GM18502 (cell line): ENCODE results near the gene GNPNAT1.
"Not testable (repeated sequence)": the region's sequence is repeated elsewhere in the genome, so short reads cannot be mapped to it uniquely, and the experiment has no call there.

ENCODE experiments used
- ATAC-seq: cut with Tn5 transposase; IDR thresholded peaks from one replicate; pipeline ENCODE4 v1.9.1; 2021; ENCODE audit warnings: mild to moderate bottlenecking; ENCODE audit not compliant: unreplicated experiment, poor library complexity

GNPNAT1 gene

DNA sequence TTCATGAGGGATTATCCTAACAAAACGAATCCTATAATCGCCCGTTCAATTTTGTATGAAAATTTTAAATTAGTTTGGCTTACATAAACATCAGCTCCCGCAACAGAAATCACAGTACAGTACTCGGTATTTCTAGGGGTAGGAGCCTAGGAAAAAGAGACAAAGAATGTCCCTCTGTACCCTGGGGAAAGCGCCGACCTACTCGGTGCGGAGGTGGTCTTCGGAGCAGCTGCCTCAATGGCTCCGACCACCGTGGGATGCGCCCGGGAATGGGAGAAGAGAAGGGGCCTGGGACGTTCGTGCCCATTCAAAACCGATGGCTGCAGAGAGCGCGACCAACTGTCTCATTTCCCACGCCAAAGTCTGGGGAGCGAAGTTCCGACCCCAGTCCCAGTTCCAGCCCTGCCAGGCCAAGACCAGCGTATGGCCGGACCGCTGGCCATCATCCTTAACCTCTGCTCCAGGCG, 618 bp downstream of the GNPNAT1 start:
- ATAC-seq = peak; percentile 5

DNA sequence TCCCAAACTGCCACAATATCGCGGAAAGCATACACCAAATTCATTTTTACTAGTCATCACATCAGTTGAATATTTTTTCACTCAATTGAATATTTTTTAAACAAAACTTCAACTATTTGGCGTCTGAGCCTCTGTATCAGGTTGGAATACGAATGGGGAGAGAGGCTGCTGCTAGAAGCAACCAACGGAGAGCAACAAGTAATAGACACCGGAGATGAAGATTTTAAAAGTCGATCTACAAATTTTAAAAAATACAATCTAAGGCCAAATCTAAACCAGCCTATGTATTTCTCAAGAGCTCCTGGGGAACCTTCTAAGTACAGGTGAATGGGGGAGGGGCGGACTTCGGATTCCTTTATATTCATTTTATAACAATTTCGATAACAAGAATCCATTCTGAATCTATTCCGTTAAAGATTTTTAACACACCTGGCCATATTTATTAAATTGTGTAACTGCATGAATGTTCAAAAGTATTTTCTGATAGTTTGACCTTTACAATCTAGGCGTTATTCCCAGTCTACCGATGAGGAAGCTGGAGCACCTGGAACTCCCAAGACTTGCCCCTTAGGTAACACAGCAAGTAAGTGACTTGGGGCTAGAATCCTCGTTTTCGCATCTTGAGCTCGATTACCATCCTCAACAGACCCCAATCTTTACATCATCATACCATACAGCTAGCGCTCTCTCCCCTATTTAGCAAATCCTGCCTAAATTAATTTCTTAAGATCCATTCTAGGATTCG, 1.2 kb downstream of the GNPNAT1 start:
- ATAC-seq = no peak

DNA sequence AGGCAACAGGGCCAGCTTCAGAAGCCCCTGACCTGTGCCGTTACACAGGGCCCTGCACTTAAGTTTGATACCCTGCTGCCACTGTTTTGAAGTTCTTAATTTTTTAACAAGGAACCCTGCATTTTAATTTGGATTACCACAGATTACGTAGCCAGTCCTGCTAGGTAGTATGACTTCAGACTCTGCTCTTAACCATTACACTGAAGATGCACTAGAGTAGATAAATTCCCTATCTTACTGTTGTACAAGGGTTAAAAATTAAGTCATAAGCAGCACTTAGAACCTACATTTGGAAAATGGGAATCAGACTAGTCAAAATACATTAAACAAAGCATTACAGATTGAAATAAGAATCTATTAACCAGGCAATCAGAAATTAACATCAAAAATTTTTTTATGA, 2.3 kb downstream of the GNPNAT1 start:
- ATAC-seq = no peak

DNA sequence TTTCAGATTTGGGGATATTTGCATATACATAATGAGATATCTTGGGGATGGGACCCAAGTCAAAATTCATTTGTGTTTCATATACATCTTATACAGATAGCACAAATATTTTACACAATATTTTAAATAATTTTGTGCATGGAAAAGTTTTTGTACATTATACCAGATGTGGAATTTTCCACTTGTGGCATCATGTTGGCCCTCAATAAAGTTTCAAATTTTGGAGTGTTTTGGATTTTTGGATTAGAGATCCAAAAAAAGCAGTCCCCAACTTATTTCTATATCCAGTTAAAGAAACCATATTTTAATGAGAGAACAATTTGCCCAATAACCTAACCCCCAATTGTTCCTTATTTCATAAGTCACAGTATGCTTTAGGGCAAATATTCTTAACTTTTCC, 4.5 kb downstream of the GNPNAT1 start:
- no peak for ATAC-seq

DNA sequence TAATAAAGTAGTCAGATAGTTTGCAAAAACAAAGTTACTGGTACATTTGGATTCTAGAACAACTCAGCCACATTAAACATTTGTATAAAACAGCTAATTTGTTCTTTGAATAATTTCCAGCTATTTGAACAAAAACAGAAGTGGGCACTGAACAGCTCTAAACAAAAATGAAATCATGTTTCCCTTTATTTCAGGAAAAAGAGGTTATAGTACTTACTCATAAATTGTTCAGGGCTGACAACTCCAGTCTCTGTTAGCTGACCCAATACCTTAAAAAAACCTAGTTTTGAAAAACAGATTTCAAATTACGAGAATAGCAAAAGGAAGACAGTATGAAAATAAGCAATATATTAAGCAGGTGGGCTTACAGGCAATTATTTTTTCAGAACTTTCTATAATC, 8.2 kb downstream of the GNPNAT1 start:
- no peak for ATAC-seq

DNA sequence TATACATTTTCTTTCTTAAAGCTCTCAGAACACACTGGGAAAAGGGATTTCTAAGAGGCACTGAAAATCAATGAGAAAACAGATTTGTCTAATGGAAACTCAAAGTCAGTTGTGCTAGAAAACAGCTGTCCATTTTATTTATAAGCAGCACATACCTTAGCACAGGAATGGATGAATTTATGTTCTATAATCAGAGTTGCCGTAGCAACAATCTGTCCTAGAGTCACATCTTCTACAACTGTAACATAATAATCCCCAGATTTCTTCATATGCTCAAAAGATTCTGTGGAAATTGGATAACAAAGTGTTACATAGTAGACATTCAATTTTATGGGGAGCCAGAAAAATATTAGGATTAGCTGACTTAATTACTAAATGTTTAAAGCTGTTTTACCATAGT, 9.8 kb downstream of the GNPNAT1 start:
- ATAC-seq = no peak

DNA sequence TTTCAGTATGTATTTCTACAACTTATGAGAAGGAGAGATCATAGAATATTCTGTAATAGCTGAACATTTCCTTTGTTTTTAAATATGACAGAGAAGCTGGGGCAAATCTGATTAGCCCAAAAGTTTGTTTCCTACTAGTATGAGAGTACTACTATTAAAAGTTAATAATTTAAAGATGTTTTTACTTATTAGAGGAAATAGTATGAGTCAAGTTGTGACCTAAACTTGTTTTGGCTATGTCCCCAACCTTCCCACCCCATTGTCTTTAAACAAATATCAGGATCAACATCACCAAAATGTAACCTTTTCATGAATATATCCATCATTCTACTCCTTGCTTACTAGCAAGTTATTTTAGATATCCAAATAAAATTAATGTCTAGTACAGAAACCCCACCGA, 10.5 kb downstream of the GNPNAT1 start:
- no peak for ATAC-seq

DNA sequence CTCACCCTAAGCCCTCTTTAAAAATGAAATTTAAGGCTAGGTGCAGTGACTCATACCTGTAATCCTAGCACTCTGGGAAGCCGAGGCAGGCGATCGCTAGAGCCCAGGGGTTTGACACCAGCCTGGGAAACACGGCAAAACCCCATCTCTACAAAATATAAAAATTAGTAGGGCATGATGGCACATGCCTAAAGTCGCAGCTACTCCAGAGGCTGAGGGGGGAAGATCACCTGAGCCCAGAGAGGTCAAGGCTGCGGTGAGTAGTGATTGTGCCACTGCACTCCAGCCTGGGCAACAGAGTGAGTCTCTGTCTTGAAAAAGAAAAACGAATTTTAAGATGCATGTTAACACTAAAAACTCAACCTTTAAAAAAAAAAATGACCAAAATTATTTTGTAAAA, 12.7 kb downstream of the GNPNAT1 start:
- ATAC-seq = no peak

DNA sequence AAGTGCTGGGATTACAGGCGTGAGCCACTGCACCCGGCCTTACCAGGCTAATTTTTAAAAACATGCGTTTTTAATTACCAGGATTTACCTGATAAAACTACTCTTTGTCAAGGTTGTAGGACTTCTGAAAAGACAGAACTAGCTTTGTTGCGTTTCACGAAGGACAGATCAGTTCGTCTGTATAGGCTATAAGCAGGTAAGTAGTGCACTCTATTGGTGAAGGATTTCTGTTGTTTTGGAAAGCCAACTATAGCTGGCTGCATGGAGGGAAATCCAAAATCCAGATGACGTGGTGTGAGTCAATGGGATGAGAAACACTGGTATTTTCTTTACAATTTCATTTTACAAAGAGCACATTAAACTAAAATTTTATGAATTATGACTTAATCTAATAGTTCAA, 14.6 kb downstream of the GNPNAT1 start:
- ATAC-seq = no peak

DNA sequence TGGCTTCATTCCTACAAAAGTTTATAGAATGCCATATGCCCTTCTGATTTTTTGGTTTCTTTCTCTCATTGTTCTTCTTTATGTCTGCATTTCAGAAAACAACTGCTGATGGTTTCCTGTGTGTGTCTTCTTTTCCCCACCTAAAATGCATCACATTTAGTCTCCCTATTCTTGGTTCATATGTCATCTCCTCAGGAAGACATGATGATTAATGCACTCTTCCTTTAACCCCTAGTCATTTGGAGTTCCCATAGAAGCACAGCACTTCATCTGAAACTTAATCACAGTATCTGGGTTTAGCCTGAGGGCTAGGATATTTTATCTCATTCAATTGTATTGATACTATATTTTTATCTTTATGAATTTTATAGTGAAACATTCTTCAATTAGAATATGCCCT, 21.5 kb downstream of the GNPNAT1 start:
- no peak for ATAC-seq

DNA sequence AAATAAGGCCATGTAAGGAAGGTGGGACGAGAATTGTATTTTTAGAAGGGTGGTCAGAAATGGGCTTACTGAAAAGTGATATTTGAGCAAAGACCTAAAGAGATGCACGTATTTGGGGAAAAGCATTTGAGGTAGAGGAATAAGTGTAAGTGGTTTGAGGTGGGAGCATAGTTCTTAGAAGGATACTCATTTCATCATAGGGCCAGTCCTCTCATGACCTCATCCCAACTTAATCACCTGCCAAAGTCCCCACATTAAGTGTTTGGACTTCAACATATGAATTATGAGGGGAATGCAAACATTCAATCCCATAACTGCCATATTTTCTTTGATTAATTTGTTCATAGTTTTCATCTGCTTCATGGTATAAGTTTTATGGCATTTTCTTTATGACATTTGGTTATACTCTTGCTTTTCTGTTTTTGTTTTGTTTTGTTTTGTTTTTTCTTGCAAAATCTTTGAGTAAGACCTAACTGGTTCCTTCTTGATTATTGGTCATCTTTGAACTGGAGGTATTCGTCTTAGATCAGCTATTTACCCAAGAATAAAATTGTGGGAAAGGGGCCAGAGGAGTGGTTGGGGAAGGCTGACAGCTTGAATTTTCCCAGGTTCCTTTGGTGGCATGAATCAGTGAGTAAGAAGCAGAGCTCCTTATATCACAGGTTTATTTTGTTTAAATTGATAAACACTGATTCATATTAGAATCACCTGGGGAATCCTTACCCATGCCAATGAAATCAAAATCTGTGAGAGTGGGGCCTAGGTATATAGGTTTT, 24.2 kb downstream of the GNPNAT1 start:
- no peak for ATAC-seq

DNA sequence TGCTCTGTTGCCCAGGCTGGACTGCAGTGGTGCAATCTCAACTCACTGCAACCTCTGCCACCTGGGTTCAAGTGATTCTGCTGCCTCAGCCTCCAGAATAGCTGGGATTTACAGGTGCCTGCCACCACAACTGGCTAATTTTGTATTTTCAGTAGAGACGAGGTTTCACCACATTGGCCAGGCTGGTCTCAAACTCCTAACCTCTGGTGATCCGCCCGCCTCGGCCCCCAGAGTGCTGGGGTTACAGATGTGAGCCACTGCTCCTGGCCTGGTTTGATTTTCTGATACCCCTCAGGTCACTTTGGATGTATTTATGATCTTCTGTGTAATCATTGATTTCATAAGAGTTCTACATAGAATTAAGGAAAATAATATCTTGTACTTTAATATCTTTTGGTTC, 28.5 kb downstream of the GNPNAT1 start:
- ATAC-seq = not testable (repeated sequence)

DNA sequence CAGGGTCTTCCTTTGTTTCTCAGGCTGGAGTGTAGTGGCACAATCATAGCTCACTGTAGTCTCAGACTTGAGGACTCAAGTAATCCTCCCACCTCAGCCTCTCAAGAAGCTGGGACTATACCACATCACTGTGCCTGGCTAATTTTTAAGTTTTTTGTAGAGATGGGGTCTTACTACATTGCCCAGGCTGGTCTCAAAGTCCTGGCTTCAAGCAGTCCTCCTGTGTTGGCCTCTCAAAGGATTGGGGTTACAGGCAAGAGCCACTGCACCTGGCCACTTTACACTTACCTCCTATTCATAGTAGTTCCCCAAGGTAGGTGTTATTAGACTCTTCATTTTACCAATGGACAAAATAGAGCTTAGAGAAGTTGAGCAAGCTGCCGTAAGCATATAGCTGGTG, 32.3 kb downstream of the GNPNAT1 start:
- ATAC-seq = no peak

DNA sequence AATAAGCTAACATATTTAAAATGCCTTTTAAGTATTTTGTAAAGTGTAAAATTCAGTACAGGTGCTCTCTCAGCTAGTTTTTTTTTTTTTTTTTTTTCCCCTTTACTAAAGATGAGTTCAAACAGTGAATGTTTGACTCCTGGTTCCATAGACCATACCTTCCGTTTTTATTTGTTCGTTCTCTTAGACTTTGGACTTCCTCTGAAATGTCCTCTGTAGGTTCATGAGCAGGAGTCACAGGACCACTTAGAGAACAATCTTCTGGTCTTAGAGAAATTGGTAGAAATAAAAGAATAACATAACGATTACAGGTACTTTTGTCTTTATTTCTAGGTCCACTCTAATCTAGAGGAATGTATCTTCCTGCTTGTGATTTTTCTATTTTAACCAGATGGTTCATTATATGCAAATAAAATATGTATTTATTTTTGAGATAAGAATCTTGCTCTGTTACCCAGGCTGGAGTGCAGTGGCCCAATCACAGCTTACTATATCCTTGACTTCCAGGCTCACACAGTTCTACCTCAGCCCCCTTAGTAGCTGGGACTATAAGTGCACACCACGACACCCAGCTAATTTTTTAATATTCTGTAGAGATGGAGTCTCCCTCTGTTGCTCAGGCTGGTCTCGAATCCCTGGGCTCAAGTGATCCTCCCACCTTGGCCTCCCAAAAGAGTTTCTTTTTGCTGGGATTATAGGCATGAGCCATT, 35.6 kb downstream of the GNPNAT1 start:
- ATAC-seq = no peak

DNA sequence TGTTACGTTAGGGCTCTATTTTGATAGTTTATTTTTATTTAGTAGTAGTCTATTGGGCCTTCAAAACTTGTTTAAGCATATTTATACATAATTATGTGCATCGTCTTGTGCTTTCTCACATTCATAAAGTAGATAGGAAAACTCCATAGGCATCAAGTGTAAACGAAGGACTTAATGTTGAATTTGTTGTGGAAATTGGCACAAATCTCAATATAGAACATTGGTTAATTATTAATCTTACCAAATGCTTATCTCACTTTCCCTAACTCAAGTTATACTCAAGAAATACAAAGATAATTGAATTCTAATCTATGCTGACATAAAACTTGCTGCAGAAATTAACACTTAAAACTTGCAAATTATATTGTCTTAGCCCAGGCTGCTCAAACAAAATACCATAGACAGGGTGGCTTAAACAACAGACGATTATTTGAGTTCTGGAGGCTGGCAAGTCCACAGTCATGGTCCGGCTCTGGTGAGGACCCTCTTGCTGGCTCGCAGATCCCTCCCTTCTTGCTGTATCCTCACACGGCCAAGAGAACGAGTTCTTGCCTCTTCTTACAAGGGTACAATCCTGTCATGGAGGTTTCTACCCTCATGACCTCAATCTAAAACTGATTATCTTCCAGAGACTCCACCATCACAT, 42.6 kb downstream of the GNPNAT1 start:
- no peak for ATAC-seq

DNA sequence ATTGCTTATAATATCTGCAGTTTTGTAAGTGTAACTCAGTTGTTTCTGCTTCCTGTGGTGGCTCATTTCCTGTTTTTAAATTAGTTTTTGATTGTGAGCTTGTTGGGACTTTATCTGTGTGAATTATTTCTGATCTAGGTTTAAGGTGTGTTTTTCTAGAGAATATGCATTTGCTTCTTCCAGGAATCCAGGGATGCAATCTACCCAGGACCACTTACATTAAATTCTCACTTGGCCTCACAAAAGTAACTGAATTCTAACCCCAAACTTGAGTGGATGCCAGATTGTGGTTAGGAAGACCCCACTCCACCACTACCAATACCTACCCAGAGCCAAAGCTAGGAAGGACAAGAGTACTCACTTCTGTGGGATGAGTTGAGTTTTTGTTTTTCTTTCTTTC, 49.5 kb downstream of the GNPNAT1 start:
- ATAC-seq = peak; percentile 32

DNA sequence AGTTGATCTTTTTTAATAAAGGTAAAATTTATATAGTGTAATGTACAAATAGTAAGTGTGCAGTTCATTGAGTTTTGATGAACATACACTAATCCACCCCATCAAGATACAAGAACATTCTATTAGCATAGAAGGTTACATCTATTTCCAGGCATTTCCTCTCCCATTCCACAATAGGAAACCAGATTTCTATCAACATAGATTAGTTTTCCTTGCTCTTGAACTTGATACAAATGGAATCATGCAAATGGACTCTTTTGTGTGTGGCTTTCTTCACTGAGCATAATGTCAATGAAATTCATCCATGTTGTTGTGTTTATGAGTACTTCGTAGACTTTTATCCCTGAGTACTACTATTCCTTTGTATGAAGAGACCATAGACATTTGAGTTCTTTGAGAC, 50.7 kb downstream of the GNPNAT1 start:
- no peak for ATAC-seq

DNA sequence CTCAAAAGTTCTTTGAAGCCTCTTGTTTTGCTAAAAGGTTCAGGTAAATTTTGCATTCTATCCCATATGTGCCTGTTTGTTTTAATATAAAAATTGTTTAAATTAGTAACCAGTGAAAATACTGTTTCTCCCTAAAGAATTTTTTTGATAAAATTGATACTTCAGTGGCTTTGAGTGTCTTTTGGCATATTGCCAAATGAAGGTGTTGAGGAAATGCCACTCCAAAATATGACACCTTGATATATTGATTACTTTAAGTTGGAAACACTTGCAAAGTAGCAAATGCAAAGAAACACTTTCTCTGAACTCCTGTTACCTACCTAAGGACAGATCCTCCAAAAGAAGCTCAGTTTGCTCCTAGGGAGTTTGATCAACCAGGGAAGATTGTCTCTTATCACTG, 53.0 kb downstream of the GNPNAT1 start:
- no peak for ATAC-seq

DNA sequence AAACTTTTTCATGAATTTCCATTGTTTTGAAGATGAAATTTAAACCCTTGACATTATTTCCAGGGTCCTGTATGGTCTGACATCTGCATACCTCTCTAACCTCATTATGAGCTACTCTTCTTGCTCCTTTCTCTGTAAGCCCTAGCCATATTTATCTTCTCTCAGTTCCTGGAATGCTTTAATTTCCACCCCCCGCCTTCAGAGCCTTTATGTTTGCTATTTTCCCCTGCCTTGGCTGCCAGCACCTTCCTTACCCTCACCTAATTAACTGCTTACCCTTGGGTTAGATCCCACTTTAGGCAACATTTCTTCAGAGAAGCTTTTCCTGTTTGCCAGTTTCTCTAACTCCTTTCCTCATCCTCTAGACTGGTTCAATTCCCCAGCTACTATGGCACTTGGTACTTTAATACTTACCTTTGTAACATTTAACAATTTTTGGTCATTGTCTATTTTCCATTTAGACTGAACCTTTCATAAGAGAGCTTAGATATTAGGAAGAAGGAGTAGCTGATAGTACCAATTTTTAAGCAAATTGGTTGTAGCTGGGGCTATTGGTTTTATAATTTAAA, 55.4 kb downstream of the GNPNAT1 start:
- no peak for ATAC-seq

DNA sequence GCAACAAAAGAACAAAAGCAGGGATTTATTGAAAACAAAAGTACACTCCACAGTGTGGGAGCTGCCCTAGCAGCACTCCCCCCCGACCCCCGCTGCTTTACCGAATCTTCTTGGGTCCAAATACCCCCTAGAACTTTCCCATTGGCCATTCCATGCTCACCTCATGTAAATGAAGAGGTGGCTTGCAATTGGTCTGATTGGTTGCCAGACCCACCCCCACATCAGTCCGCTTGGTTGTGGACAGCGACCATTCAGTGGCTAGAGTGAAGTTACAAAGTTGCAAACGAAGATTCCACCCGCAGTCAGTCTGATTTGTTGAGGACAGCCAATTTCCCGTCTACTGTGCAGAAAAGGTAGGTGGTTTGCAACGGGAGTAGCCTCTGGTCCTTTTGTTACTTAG, 57.6 kb downstream of the GNPNAT1 start:
- ATAC-seq = no peak
